BLaER1 treated with 17β-estradiol and CSF1 and Interleukin-3, amounts not matched to agents 10 nM and 100 nM (cell line): ENCODE measurements around the gene LIM2.
"Not testable (repeated sequence)": the region's sequence is repeated elsewhere in the genome, so short reads cannot be mapped to it uniquely, and the experiment has no call there.

Source experiments
- H3K27ac ChIP-seq, 11 experiments: shearing (Covaris generic); formaldehyde crosslinking; 2 replicates each; pipeline ENCODE4 v1.8.1; 2022
- H3K27me3 ChIP-seq, 11 experiments: shearing (Covaris generic); formaldehyde crosslinking; 2 replicates each; pipeline ENCODE4 v1.8.1; 2022
- H3K36me3 ChIP-seq, 11 experiments: shearing (Covaris generic); formaldehyde crosslinking; 2 replicates each; pipeline ENCODE4 v1.8.1; 2022
- H3K4me1 ChIP-seq, 10 experiments: shearing (Covaris generic); formaldehyde crosslinking; 2 replicates each; pipeline ENCODE4 v1.8.1; 2022
- H3K4me2 ChIP-seq, 11 experiments: shearing (Covaris generic); formaldehyde crosslinking; 2 replicates each; pipeline ENCODE4 v1.8.1; 2022
- H3K4me3 ChIP-seq, 10 experiments: shearing (Covaris generic); formaldehyde crosslinking; 2 replicates each; pipeline ENCODE4 v1.8.1; 2022
- H3K9ac ChIP-seq, 11 experiments: shearing (Covaris generic); formaldehyde crosslinking; 2 replicates each; pipeline ENCODE4 v1.8.1; 2022
- H3K9me3 ChIP-seq, 11 experiments: shearing (Covaris generic); formaldehyde crosslinking; replicated peaks in 1 of 11; 2 replicates each; pipeline ENCODE4 v1.8.1; 2022
- H4K20me1 ChIP-seq, 11 experiments: shearing (Covaris generic); formaldehyde crosslinking; 2 replicates each; pipeline ENCODE4 v1.8.1; 2022
- Cebpa-rat ChIP-seq, 11 experiments: shearing (Covaris generic); IDR thresholded peaks; 2 replicates each; pipeline ENCODE4 v1.8.1; 2022

Gene LIM2

GRCh38 chr19:51402117-51402516 lies 14.3 kb upstream of the LIM2 start:
- H3K4me3 ChIP-seq = no peak overlapping the region; a peak in 1 of 20 replicates
- no peak overlapping the region for H3K4me2 ChIP-seq
- H4K20me1 ChIP-seq = no peaks in the 10 kb centered on the region
- H3K27me3 ChIP-seq = no peaks in the 10 kb centered on the region
- H3K4me1 ChIP-seq = peaks cover 0 to 21% (median 5%) of the 10 kb centered on the region in 10 experiments; a peak in 17 of 20 replicates
- H3K9ac ChIP-seq = no peak overlapping the region
- no peak overlapping the region for H3K27ac ChIP-seq
- TF ChIP-seq Cebpa-rat (IDR thresholded peaks at IDR 0.05) = no peak
- H3K36me3 ChIP-seq = peaks cover 0 to 24% (median 14%) of the 10 kb centered on the region in 11 experiments; a peak in 12 of 22 replicates
- H3K9me3 ChIP-seq = peaks cover 25 to 43% (median 30%) of the 10 kb centered on the region in 11 experiments

GRCh38 chr19:51399936-51400335 lies 12.2 kb upstream of the LIM2 start:
- H3K4me3 ChIP-seq, H3K4me2 ChIP-seq, H3K27me3 ChIP-seq, H4K20me1 ChIP-seq, H3K27ac ChIP-seq, H3K9ac ChIP-seq: not testable (repeated sequence)
- Histone ChIP-seq H3K9me3 (peaks cover 25 to 38% (median 30%) of the 10 kb centered on the region in 11 experiments), H3K36me3 (peaks cover 0 to 24% (median 14%) of the 10 kb centered on the region in 11 experiments; a peak in 12 of 22 replicates), H3K4me1 (peaks cover 9 to 20% (median 13%) of the 10 kb centered on the region in 10 experiments; a peak in 19 of 20 replicates)

- H3K4me3 ChIP-seq = no peak overlapping the region
These were observed 11.5 kb upstream of the LIM2 start for GRCh38 chr19:51399231-51399630.

GRCh38 chr19:51398096-51398704 lies 10.4 kb upstream of the LIM2 start:
- H3K36me3 ChIP-seq = peaks cover 0 to 16% (median 12%) of the 10 kb centered on the region in 11 experiments; a peak in 11 of 22 replicates
- H3K27me3 ChIP-seq = no peaks in the 10 kb centered on the region
- H4K20me1 ChIP-seq = no peaks in the 10 kb centered on the region
- H3K9me3 ChIP-seq = peaks cover 20 to 33% (median 22%) of the 10 kb centered on the region in 11 experiments
- no peak overlapping the region for H3K4me2 ChIP-seq
- H3K4me3 ChIP-seq = no peak overlapping the region
- no peak for TF ChIP-seq Cebpa-rat (IDR thresholded peaks at IDR 0.05)
- H3K27ac ChIP-seq = no peak overlapping the region
- peaks cover 18 to 35% (median 24%) of the 10 kb centered on the region in 10 experiments; a peak in 19 of 20 replicates for H3K4me1 ChIP-seq
- H3K9ac ChIP-seq = peak overlapping the region in 1 of 11 experiments; percentile 21; a peak in 1 of 22 replicates

More at GRCh38 chr19:51399231-51399630, 11.5 kb upstream of the LIM2 start:
- Histone ChIP-seq H3K9me3 (peaks cover 25 to 41% (median 29%) of the 10 kb centered on the region in 11 experiments), H3K36me3 (peaks cover 0 to 24% (median 14%) of the 10 kb centered on the region in 11 experiments; a peak in 12 of 22 replicates), H3K27ac (no peak overlapping the region), H3K27me3 (no peaks in the 10 kb centered on the region), H3K4me1 (peaks cover 14 to 27% (median 18%) of the 10 kb centered on the region in 10 experiments; a peak in 19 of 20 replicates), H4K20me1 (no peaks in the 10 kb centered on the region), H3K9ac (no peak overlapping the region), H3K4me2 (no peak overlapping the region)
- TF ChIP-seq Cebpa-rat (IDR thresholded peaks at IDR 0.05) = no peak

- H3K27ac ChIP-seq = peak overlapping the region in 2 of 11 experiments; percentile 8 to 22; a peak in 1 of 22 replicates
- peak overlapping the region in 1 of 11 experiments; percentile 21; a peak in 1 of 22 replicates for H3K9ac ChIP-seq
- not testable (repeated sequence) for H3K4me3 ChIP-seq, H3K4me2 ChIP-seq, H3K27me3 ChIP-seq, H4K20me1 ChIP-seq
- peaks cover 0 to 11% (median 8%) of the 10 kb centered on the region in 11 experiments; a peak in 9 of 22 replicates for H3K36me3 ChIP-seq
- H3K9me3 ChIP-seq = peaks cover 12 to 25% (median 15%) of the 10 kb centered on the region in 11 experiments
- peaks cover 18 to 40% (median 25%) of the 10 kb centered on the region in 10 experiments; a peak in 19 of 20 replicates for H3K4me1 ChIP-seq
These were observed 9.7 kb upstream of the LIM2 start for GRCh38 chr19:51397453-51397852.

GRCh38 chr19:51396175-51396574 lies 8.4 kb upstream of the LIM2 start:
- no peak for TF ChIP-seq Cebpa-rat (IDR thresholded peaks at IDR 0.05)
- Histone ChIP-seq H3K4me3 (no peak overlapping the region), H3K9ac (peak overlapping the region in 1 of 11 experiments; percentile 7; a peak in 1 of 22 replicates), H4K20me1 (no peaks in the 10 kb centered on the region), H3K4me1 (peaks cover 19 to 44% (median 26%) of the 10 kb centered on the region in 10 experiments; a peak in 19 of 20 replicates), H3K27me3 (no peaks in the 10 kb centered on the region), H3K4me2 (peak overlapping the region in 6 of 11 experiments; percentile 81 to 91 (median 85); a peak in 4 of 22 replicates), H3K9me3 (peaks cover 0 to 12% (median 2%) of the 10 kb centered on the region in 11 experiments; a peak in 16 of 22 replicates), H3K27ac (peak overlapping the region in 3 of 11 experiments; percentile 15 to 94 (median 87); a peak in 5 of 22 replicates), H3K36me3 (no peaks in the 10 kb centered on the region)

- Histone ChIP-seq H3K4me1 (peaks cover 20 to 47% (median 35%) of the 10 kb centered on the region in 10 experiments; a peak in 19 of 20 replicates), H3K9me3 (0 out of 22 replicates have a peak, but pooled peaks cover 0 to 7% (median 0%) of the 10 kb centered on the region in 11 experiments), H3K36me3 (no peaks in the 10 kb centered on the region), H3K27me3 (no peaks in the 10 kb centered on the region), H3K4me2 (peak overlapping the region; percentile 81 to 92 (median 85)), H3K27ac (peak overlapping the region; percentile 62 to 94 (median 87)), H4K20me1 (no peaks in the 10 kb centered on the region), H3K9ac (peak overlapping the region; percentile 64 to 89 (median 82); a peak in 21 of 22 replicates), H3K4me3 (peak overlapping the region; percentile 47 to 72 (median 60))
- TF ChIP-seq Cebpa-rat (IDR thresholded peaks at IDR 0.05) = no peak
These were observed 6.5 kb upstream of the LIM2 start for GRCh38 chr19:51394050-51394836.

GRCh38 chr19:51392701-51393100 lies 4.9 kb upstream of the LIM2 start:
- no peaks in the 10 kb centered on the region for H4K20me1 ChIP-seq
- H3K9ac ChIP-seq = no peak overlapping the region
- TF ChIP-seq Cebpa-rat (IDR thresholded peaks at IDR 0.05) = no peak
- H3K4me1 ChIP-seq = peaks cover 20 to 44% (median 35%) of the 10 kb centered on the region in 10 experiments; a peak in 19 of 20 replicates
- H3K4me3 ChIP-seq = no peak overlapping the region
- no peak overlapping the region for H3K4me2 ChIP-seq
- no peak overlapping the region for H3K27ac ChIP-seq
- H3K36me3 ChIP-seq = no peaks in the 10 kb centered on the region
- H3K27me3 ChIP-seq = no peaks in the 10 kb centered on the region
- 0 out of 22 replicates have a peak, but pooled peaks cover 0 to 7% (median 0%) of the 10 kb centered on the region in 11 experiments for H3K9me3 ChIP-seq
